ENCODE data around the gene PTPRD.

PTPRD gene

DNA sequence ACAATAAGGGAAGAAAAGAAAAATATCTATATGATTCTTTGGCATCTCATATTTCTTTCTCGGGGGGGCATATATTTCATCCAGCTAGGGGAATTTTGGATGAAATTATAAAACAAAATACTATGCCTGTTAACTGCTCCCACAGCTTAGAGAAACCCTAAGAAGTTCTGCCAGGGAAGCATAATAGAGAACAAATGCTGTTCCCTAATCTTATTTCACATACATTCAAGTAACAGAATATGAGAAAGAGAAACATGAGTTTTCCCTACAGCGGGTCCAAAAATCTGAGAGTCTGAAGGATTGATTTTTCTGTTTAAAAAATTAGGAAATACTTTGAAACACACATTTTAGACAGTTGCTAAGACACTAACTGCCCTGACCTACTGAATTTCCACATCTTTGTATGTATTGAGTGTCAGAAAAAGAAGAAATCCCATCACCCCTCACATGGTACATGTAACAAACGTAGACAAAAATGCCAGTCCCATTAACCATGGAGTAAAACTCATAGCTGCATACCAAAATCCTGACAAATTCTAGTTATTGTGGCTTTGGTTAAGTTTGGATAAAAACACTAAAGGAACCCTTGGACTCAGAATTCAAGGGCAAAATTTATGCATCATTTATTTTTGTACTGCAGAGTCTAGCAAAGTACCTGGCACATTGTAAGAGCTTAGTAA, 2193.1 kb downstream of the PTPRD start:
- TF ChIP-seq, protein P1, sequence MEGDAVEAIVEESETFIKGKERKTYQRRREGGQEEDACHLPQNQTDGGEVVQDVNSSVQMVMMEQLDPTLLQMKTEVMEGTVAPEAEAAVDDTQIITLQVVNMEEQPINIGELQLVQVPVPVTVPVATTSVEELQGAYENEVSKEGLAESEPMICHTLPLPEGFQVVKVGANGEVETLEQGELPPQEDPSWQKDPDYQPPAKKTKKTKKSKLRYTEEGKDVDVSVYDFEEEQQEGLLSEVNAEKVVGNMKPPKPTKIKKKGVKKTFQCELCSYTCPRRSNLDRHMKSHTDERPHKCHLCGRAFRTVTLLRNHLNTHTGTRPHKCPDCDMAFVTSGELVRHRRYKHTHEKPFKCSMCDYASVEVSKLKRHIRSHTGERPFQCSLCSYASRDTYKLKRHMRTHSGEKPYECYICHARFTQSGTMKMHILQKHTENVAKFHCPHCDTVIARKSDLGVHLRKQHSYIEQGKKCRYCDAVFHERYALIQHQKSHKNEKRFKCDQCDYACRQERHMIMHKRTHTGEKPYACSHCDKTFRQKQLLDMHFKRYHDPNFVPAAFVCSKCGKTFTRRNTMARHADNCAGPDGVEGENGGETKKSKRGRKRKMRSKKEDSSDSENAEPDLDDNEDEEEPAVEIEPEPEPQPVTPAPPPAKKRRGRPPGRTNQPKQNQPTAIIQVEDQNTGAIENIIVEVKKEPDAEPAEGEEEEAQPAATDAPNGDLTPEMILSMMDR (IDR thresholded peaks at IDR 0.05; ENCODE audit: insufficient read depth, low read depth, low read length, missing control alignments): no peak
- no peak overlapping the region for H3K4me3 ChIP-seq (ENCODE audit: low read depth, low read length)
- DNase-seq (ENCODE audit: low read depth): no peak

DNA sequence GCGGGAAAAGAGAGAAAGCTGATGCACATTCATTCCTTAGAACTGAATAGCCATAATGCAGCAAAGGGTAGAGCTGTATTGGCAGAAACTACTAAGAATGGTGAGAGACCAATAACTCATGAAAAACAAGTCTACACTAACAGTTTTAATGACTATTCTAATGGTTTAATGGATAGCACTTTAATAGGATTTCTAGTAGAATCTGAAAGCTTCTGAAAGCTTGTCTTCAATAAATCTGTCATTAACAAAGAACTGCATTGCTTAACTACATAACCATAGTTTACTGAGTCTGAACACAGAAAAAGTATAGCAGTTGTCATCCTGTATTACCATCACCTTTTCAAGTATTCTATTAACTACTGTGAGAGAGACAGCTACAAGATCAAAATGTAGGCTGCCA, 2195.5 kb downstream of the PTPRD start:
- no peak overlapping the region for H3K4me3 ChIP-seq (ENCODE audit: low read depth, low read length)
- no peak for DNase-seq (ENCODE audit: low read depth)
- TF ChIP-seq, protein P1 (IDR thresholded peaks at IDR 0.05; ENCODE audit: insufficient read depth, low read depth, low read length, missing control alignments): no peak

DNA sequence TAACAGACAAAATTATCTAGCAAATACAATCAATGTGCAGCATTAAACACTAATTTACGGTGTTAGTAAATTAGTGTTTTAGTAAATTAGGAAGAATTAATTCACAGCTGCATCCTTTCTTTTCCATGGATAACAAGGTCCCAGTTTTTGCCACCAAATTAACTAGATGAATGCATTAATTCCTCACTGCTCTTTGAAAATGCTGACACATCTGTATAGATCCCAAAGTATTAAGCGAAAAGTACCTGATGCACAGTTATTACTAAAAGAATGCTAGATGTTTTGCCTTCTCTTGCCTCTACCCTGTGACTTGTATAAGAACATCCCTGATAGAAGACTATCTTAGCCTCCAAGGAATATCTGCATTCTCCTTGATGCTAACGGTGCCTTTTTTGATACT, 2200.5 kb downstream of the PTPRD start:
- TF ChIP-seq, protein P1 (IDR thresholded peaks at IDR 0.05; ENCODE audit: insufficient read depth, low read depth, low read length, missing control alignments): no peak
- no peak overlapping the region for H3K4me3 ChIP-seq (ENCODE audit: low read depth, low read length)
- DNase-seq (ENCODE audit: low read depth): no peak

DNA sequence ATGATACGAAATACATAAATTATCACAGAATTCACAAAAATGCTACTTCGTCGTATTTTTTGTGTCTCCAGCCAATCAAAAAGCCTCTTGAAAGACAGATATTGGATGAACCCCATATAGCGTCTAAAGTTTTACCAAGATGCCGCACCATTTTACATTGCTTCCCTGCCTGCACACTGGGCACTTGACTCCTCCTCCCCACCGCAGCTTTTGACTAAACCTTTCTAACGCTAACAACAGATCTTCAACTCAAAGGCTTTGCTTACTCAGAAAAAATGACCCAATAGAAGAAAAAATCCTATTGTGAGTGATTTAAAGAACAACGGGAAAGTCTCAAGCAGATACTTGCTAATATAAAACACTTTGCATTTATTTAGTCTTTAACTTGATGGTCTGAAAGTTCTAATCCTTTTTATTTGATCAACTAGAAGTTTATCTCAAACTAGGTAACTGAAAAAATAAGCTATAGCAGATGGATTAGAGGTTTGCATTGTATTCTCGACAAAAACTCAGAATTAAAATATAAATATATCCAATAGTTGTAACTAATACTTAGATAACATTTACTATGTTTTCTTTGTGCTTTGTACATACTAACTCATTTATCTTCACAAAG, 2204.1 kb downstream of the PTPRD start:
- TF ChIP-seq, protein P1 (IDR thresholded peaks at IDR 0.05; ENCODE audit: insufficient read depth, low read depth, low read length, missing control alignments): no peak
- no peak for DNase-seq (ENCODE audit: low read depth)

DNA sequence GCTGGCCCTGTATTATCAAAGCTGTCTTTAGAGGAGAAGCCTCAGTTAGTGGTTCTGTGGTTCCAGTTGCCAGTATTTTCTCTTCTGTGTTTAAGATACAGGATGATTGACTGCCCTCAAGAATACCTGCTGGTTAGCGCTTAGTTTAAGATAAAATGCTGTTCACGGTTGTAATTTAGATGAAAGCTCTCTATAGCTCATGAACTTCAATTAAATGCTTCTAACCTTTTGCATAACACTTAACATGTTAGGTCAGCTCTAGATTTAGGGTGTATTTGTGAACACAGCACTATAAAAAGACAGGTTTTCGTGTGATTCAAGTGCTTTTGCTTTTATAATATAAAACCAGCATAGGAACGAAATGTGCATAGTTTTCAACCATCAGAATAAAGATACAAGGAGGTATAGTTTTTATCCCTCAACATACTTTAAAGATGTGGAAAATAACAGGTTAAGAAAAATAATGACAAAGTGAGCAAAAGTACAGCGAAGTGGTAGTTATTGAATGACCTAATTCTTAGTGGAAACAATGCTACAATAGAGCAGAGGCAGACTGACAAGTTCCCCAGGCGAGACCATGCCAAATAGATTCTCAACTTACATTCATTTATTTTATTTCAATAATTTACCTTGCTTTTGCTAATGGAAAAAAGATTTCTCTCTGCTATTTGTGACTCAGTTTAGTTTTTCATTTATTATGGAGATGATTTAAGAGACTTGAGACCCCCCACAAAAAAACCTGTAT, 2210.7 kb downstream of the PTPRD start:
- no peak for DNase-seq (ENCODE audit: low read depth)
- no peak overlapping the region for H3K4me3 ChIP-seq (ENCODE audit: low read depth, low read length)
- TF ChIP-seq, protein P1 (IDR thresholded peaks at IDR 0.05; ENCODE audit: insufficient read depth, low read depth, low read length, missing control alignments): no peak

More for the DNA sequence above, 2204.1 kb downstream of the PTPRD start:
- H3K4me3 ChIP-seq (ENCODE audit: low read depth, low read length): no peak overlapping the region

DNA sequence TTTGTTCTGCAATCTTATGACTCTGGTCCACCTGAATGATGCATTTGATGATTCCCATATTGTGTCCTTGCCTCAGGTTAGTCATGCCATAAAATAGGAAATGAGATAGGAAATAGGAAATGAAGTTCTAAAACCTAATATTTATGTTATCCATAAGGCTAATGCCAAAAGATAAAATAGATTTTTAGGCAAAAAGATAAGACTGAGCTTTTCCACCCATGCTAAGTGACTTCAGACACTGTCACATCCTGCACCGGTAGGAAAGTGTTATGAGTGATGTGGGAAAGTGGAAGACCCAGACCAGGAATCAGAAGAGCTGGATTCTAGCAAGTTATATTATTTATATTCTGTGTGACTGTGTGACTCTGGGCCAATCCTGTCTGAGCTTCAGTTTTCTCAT, 2212.4 kb downstream of the PTPRD start:
- H3K4me3 ChIP-seq (ENCODE audit: low read depth, low read length): no peak overlapping the region
- TF ChIP-seq, protein P1 (IDR thresholded peaks at IDR 0.05; ENCODE audit: insufficient read depth, low read depth, low read length, missing control alignments): no peak
- DNase-seq (ENCODE audit: low read depth): no peak
